ENCODE measurements around the gene BSCL2. TPM values are rescaled to one million over a fixed set of nuclear protein-coding genes. Genes with fewer than 3 reads are reported as not detected.

The BSCL2 gene
- total and polyA plus RNA-seq, 2 of the 13 experiments (the other 11 are each of a cell fraction or from before 2014, with no cell fraction given), result 19.5 to 21.1 TPM

GRCh38 chr11:62680825-62681240 lies 26.4 kb downstream of the BSCL2 start (continued):
- TF ChIP-seq HMGXB4 (CRISPR knock-in tag; IDR thresholded peaks at IDR 0.05; ENCODE audit: borderline replicate concordance in 1 of 2, low read depth in 1 of 2) (peak in 1 of 2 experiments; percentile 81; a peak in 1 of 4 replicates), MEIS2 (CRISPR knock-in tag; IDR thresholded peaks at IDR 0.05) (0 out of 2 replicates have a peak, but pooled peaks have one; percentile 39), PHF8 (CRISPR knock-in tag; IDR thresholded peaks at IDR 0.05) (0 out of 2 replicates have a peak, but pooled peaks have one; percentile 34), ZNF292 (CRISPR knock-in tag; IDR thresholded peaks at IDR 0.05; ENCODE audit: borderline replicate concordance, low read depth) (no peak), PCBP2 (optimal IDR thresholded peaks at IDR 0.05; ENCODE audit: low read depth, low read length, poor library complexity, severe bottlenecking) (no peak), POLR2AphosphoS5 (IDR thresholded peaks at IDR 0.05; ENCODE audit: low read depth, low read length) (peak; percentile 49), ISX (CRISPR knock-in tag; conservative IDR thresholded peaks at IDR 0.05) (no peak), NCOA2 (CRISPR knock-in tag; IDR thresholded peaks at IDR 0.05) (0 out of 2 replicates have a peak, but pooled peaks have one; percentile 27), ZNF263 (CRISPR knock-in tag; IDR thresholded peaks at IDR 0.05) (0 out of 2 replicates have a peak, but pooled peaks have one; percentile 18), HMG20A (CRISPR knock-in tag; IDR thresholded peaks at IDR 0.05; ENCODE audit: borderline replicate concordance) (0 out of 2 replicates have a peak, but pooled peaks have one; percentile 27), ZFP37 (CRISPR knock-in tag; IDR thresholded peaks at IDR 0.05; ENCODE audit: borderline replicate concordance) (peak; percentile 42; the same call in 1 of the 2 replicates), RAD21 (CRISPR knock-in tag; IDR thresholded peaks at IDR 0.05) (peak; percentile 42; the same call in 1 of the 2 replicates), MED1 (CRISPR knock-in tag; IDR thresholded peaks at IDR 0.05) (peak; percentile 41; the same call in 1 of the 2 replicates), RARA (CRISPR knock-in tag; IDR thresholded peaks at IDR 0.05) (0 out of 2 replicates have a peak, but pooled peaks have one; percentile 15), ZNF569 (CRISPR knock-in tag; IDR thresholded peaks at IDR 0.05; ENCODE audit: borderline replicate concordance) (no peak), KIAA2018 (CRISPR knock-in tag; IDR thresholded peaks at IDR 0.05; ENCODE audit: borderline replicate concordance) (no peak), GATAD2A (CRISPR knock-in tag; IDR thresholded peaks at IDR 0.05) (peak; percentile 21; the same call in 1 of the 2 replicates), CTCF (CRISPR knock-in tag; IDR thresholded peaks at IDR 0.05) (peak; percentile 88)
- TF ChIP-seq, protein P1, sequence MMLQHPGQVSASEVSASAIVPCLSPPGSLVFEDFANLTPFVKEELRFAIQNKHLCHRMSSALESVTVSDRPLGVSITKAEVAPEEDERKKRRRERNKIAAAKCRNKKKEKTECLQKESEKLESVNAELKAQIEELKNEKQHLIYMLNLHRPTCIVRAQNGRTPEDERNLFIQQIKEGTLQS (CRISPR knock-in tag; IDR thresholded peaks at IDR 0.05), result no peak

Measured in HepG2 (cell line).